H1 (cell line): Measurements from ENCODE around the gene NT5M. TPM values are rescaled to one million over a fixed set of nuclear protein-coding genes. Genes with fewer than 3 reads are reported as not detected.

Experiments
- CTCF ChIA-PET: fragments of 300-600 bp; sonication (Branson Sonifier 250); formaldehyde crosslinking; loops from one replicate; lab custom pipeline; 2021; ENCODE audit not compliant: partially characterized antibody; lab: Charles Lee
- POLR2A ChIA-PET: fragments of 300-600 bp; sonication (Branson Sonifier 250); formaldehyde crosslinking; loops from one replicate; lab custom pipeline; 2021; ENCODE audit warnings: inconsistent platforms; ENCODE audit not compliant: partially characterized antibody; lab: Charles Lee
- DNase-seq, 2 experiments: peaks; one replicate each; pipeline versions ENCODE4 v3.0.0 to v3.0.0-alpha.2; 2010 to 2022; ENCODE audit warnings: low spot score in 2 of 2, low read depth in 1 of 2, mixed read lengths in 1 of 2
- FAIRE-seq: peaks from 2 replicates; lab custom pipeline; 2011; peaks lifted over from hg19 to GRCh38; lab: Jason Lieb, UNC
- H2AFZ ChIP-seq: 2 replicates; pipeline ENCODE4 v1.8.1; 2012; ENCODE audit warnings: low read length, inconsistent platforms
- H2AK5ac ChIP-seq: 2 replicates; pipeline ENCODE4 v1.6.1; 2013; ENCODE audit warnings: low read depth, low read length
- H2BK120ac ChIP-seq: replicated peaks from 2 replicates; pipeline ENCODE3; 2013; ENCODE audit warnings: low read depth, low read length, inconsistent platforms
- H2BK12ac ChIP-seq: 2 replicates; pipeline ENCODE4 v1.6.1; 2013; ENCODE audit warnings: low read depth, low read length
- H2BK15ac ChIP-seq: 2 replicates; pipeline ENCODE4 v1.6.1; 2013; ENCODE audit warnings: low read length
- H2BK20ac ChIP-seq: 2 replicates; pipeline ENCODE4 v1.6.1; 2013; ENCODE audit warnings: low read length
- H2BK5ac ChIP-seq: 2 replicates; pipeline ENCODE4 v1.6.1; 2013; ENCODE audit warnings: low read depth, low read length
- H3K14ac ChIP-seq: 2 replicates; pipeline ENCODE4 v1.6.1; 2013; ENCODE audit warnings: inconsistent platforms; ENCODE audit not compliant: insufficient read length
- H3K18ac ChIP-seq: 2 replicates; pipeline ENCODE4 v1.6.1; 2013; ENCODE audit warnings: low read length; ENCODE audit errors: extremely low read depth
- H3K23ac ChIP-seq: 2 replicates; pipeline ENCODE4 v1.6.1; 2013; ENCODE audit warnings: inconsistent platforms; ENCODE audit not compliant: insufficient read length
- H3K23me2 ChIP-seq: 2 replicates; pipeline ENCODE4 v1.6.1; 2013; ENCODE audit warnings: low read depth, low read length
- H3K27ac ChIP-seq: 2 replicates; pipeline ENCODE4 v1.6.1; 2011; ENCODE audit warnings: low read depth, low read length, inconsistent platforms
- H3K27me3 ChIP-seq, 4 experiments: replicated peaks in 1 of 4; 1 replicate in 1 of 4; 2 replicates in 3 of 4; pipeline versions ENCODE4 v1.6.1 to v1.8.1; 2011 to 2013; ENCODE audit warnings: low read length in 3 of 4, mild to moderate bottlenecking in 3 of 4, inconsistent platforms in 2 of 4, mixed read lengths in 2 of 4, moderate library complexity in 1 of 4; ENCODE audit not compliant: control insufficient read depth in 3 of 4, insufficient read depth in 3 of 4; ENCODE audit errors: extremely low read depth in 1 of 4
- H3K36me3 ChIP-seq, 4 experiments: 2 replicates each; pipeline versions ENCODE4 v1.6.1 to v1.8.1; 2011 to 2013; ENCODE audit warnings: mild to moderate bottlenecking in 4 of 4, low read length in 3 of 4, moderate library complexity in 2 of 4, control low read depth in 1 of 4, inconsistent platforms in 1 of 4; ENCODE audit not compliant: insufficient read depth in 4 of 4, control insufficient read depth in 2 of 4
- H3K4ac ChIP-seq: replicated peaks from 2 replicates; pipeline ENCODE3; 2013; ENCODE audit warnings: low read length, low read depth, mixed read lengths, inconsistent platforms; ENCODE audit not compliant: insufficient read length
- H3K4me1 ChIP-seq, 4 experiments: replicated peaks in 1 of 4; 1 replicate in 1 of 4; 2 replicates in 3 of 4; pipeline versions ENCODE4 v1.6.1 to v1.8.1; 2011 to 2013; ENCODE audit warnings: low read length in 3 of 4, inconsistent platforms in 2 of 4, mixed read lengths in 1 of 4; ENCODE audit not compliant: insufficient read depth in 4 of 4, control insufficient read depth in 3 of 4
- H3K4me2 ChIP-seq, 2 experiments: 2 replicates each; pipeline versions ENCODE4 v1.6.1 to v1.8.1; 2011 to 2013; ENCODE audit warnings: low read depth in 2 of 2, low read length in 2 of 2, control low read depth in 1 of 2, inconsistent platforms in 1 of 2, mild to moderate bottlenecking in 1 of 2; ENCODE audit not compliant: insufficient read depth in 1 of 2
- H3K4me3 ChIP-seq, 4 experiments: fragments of 200-600, 300-600 bp in 1 of 4; sonication (generic), shearing (Covaris generic), sonication (Bioruptor Twin) in 1 of 4; 2 replicates each; pipeline versions ENCODE4 v1.5.1 to v1.8.1; 2011 to 2016; ENCODE audit warnings: low read length in 4 of 4, low read depth in 3 of 4, control low read depth in 2 of 4, inconsistent platforms in 2 of 4, mild to moderate bottlenecking in 2 of 4, mixed read lengths in 1 of 4, moderate library complexity in 1 of 4; ENCODE audit not compliant: insufficient read depth in 2 of 4; ENCODE audit errors: extremely low read depth in 1 of 4
- H3K56ac ChIP-seq: replicated peaks from 2 replicates; pipeline ENCODE3; 2013; ENCODE audit warnings: low read depth, mild to moderate bottlenecking, mixed read lengths, low read length, inconsistent platforms; ENCODE audit not compliant: insufficient read length
- H3K79me1 ChIP-seq: 2 replicates; pipeline ENCODE4 v1.6.1; 2013; ENCODE audit warnings: low read depth, low read length, control low read depth
- H3K79me2 ChIP-seq, 2 experiments: 2 replicates each; pipeline versions ENCODE4 v1.6.1 to v1.8.1; 2012 to 2013; ENCODE audit warnings: low read length in 2 of 2, mild to moderate bottlenecking in 2 of 2, inconsistent platforms in 1 of 2; ENCODE audit not compliant: insufficient read depth in 2 of 2, control insufficient read depth in 1 of 2
- H3K9ac ChIP-seq, 4 experiments: replicated peaks in 1 of 4; 1 replicate in 1 of 4; 2 replicates in 3 of 4; pipeline versions ENCODE4 v1.6.1 to v1.8.1; 2011 to 2013; ENCODE audit warnings: low read depth in 3 of 4, low read length in 3 of 4, control low read depth in 2 of 4, mild to moderate bottlenecking in 2 of 4, moderate library complexity in 2 of 4, inconsistent platforms in 1 of 4; ENCODE audit errors: extremely low read depth in 1 of 4
- H3K9me3 ChIP-seq, 2 experiments: 2 replicates each; pipeline versions ENCODE4 v1.6.1 to v1.8.1; 2012 to 2013; ENCODE audit warnings: mild to moderate bottlenecking in 2 of 2, moderate library complexity in 2 of 2, control low read depth in 1 of 2, inconsistent platforms in 1 of 2, low read depth in 1 of 2, low read length in 1 of 2, mixed read lengths in 1 of 2; ENCODE audit not compliant: insufficient read depth in 2 of 2
- H4K20me1 ChIP-seq, 2 experiments: replicated peaks in 1 of 2; 2 replicates each; pipeline versions ENCODE3 to v1.8.1; 2011 to 2013; ENCODE audit warnings: inconsistent platforms in 2 of 2, low read length in 2 of 2, mild to moderate bottlenecking in 1 of 2; ENCODE audit not compliant: insufficient read depth in 2 of 2, control insufficient read depth in 1 of 2
- H4K5ac ChIP-seq: 2 replicates; pipeline ENCODE4 v1.6.1; 2013; ENCODE audit warnings: low read length, low read depth, mixed read lengths, inconsistent platforms; ENCODE audit not compliant: insufficient read length
- H4K8ac ChIP-seq: 2 replicates; pipeline ENCODE4 v1.8.0; 2013; ENCODE audit warnings: mild to moderate bottlenecking, moderate library complexity, low read length, inconsistent platforms; ENCODE audit not compliant: insufficient read depth; ENCODE audit errors: extremely low read depth
- H4K91ac ChIP-seq: replicated peaks from 2 replicates; pipeline ENCODE3; 2013; ENCODE audit warnings: low read length, mixed read lengths, inconsistent platforms; ENCODE audit not compliant: insufficient read length
- ATF2 ChIP-seq: IDR thresholded peaks from 2 replicates; pipeline ENCODE4 v1.6.1; 2012; ENCODE audit warnings: low read length, inconsistent platforms
- BCL11A ChIP-seq, 2 experiments: IDR thresholded peaks; one replicate each; pipeline ENCODE4 v1.6.1; 2011; ENCODE audit warnings: low read depth in 2 of 2, low read length in 2 of 2, mild to moderate bottlenecking in 2 of 2
- CBX8 ChIP-seq: fragments of 300-800, 300-1000 bp; sonication (generic); IDR thresholded peaks from 2 replicates; pipeline ENCODE4 v1.7.1; 2016; ENCODE audit warnings: low read depth, low read length, borderline replicate concordance
- CTCF ChIP-seq, 3 experiments: IDR thresholded peaks; 1 replicate in 2 of 3; 2 replicates in 1 of 3; pipeline versions ENCODE4 v1.5.1 to v1.6.1; 2011; ENCODE audit warnings: low read length in 3 of 3, mild to moderate bottlenecking in 3 of 3, inconsistent platforms in 2 of 3, low read depth in 1 of 3, moderate library complexity in 1 of 3; ENCODE audit not compliant: insufficient read depth in 1 of 3; ENCODE audit errors: control extremely low read depth in 1 of 3
- SP4 ChIP-seq: IDR thresholded peaks from 2 replicates; pipeline ENCODE4 v1.6.1; 2012; ENCODE audit warnings: low read length, inconsistent platforms
- SRF ChIP-seq: IDR thresholded peaks from 2 replicates; pipeline ENCODE4 v1.6.1; 2011; ENCODE audit warnings: mild to moderate bottlenecking, low read depth, low read length, moderate library complexity
- WGBS, 2 experiments: shearing (Covaris generic) in 1 of 2; methylation state at CpG; one replicate each; pipeline versions ENCODE4 v1.1.6 to v1.1.7; 2013 to 2015; ENCODE audit warnings: low lambda C conversion rate in 2 of 2, mixed read lengths in 2 of 2, inconsistent platforms in 1 of 2, low coverage in 1 of 2, missing lambda C conversion rate in 1 of 2; ENCODE audit not compliant: insufficient replicate concordance in 2 of 2, insufficient coverage in 1 of 2, insufficient read length in 1 of 2; ENCODE audit errors: extremely low coverage in 1 of 2, missing lambda C conversion rate in 1 of 2; 5-methylcytosine and 5-hydroxymethylcytosine counted together
- polyA plus RNA-seq, 7 experiments: library from polyadenylated mRNA; depleted of rRNA in 3 of 7; stranded (reverse) in 5 of 7; unstranded in 2 of 7; fragments of >200 nt in 5 of 7; fragments of 200-250 nt in 2 of 7; gene quantifications; 1 replicate in 5 of 7; 2 replicates in 1 of 7; 4 replicates in 1 of 7; pipeline versions ENCODE4 v1.2.1 to v1.2.3, GENCODE V29; 2011 to 2013; ENCODE audit warnings: missing spikeins in 2 of 7, mixed read lengths in 2 of 7
- total RNA-seq: library from RNA; stranded (reverse); fragmentation: NEBNext Ultra II Directional; extraction: Animal tissue kit (Norgen Biotek cat#: 25700); gene quantifications from 2 replicates; pipeline ENCODE4 v1.2.1, GENCODE V29; 2021

NT5M gene
- total and polyA plus RNA-seq, 2 of the 8 experiments (the other 6 are each of a cell fraction or from before 2014, with no cell fraction given): 7.6 to 18.2 TPM

- Histone ChIP-seq H4K91ac (no peak overlapping the region), H3K14ac (no peak overlapping the region), H3K9ac (no peak overlapping the region), H2BK120ac (no peak overlapping the region), H3K27ac (no peak overlapping the region), H3K27me3 (no peaks in the 10 kb centered on the region), H3K4me2 (no peak overlapping the region), H2AFZ (no peak overlapping the region), H3K23ac (no peak overlapping the region), H4K5ac (no peak overlapping the region), H2BK5ac (no peak overlapping the region), H2AK5ac (no peak overlapping the region), H2BK12ac (no peak overlapping the region), H3K56ac (no peak overlapping the region), H3K18ac (no peak overlapping the region), H3K36me3 (no peaks in the 10 kb centered on the region), H3K4me3 (no peak overlapping the region), H4K20me1 (no peaks in the 10 kb centered on the region), H3K9me3 (no peaks in the 10 kb centered on the region), H2BK15ac (no peak overlapping the region), H3K4me1 (0 out of 7 replicates have a peak, but pooled peaks cover 0 to 2% (median 0%) of the 10 kb centered on the region in 4 experiments), H3K23me2 (no peaks in the 10 kb centered on the region), H3K79me1 (no peaks in the 10 kb centered on the region), H3K79me2 (no peaks in the 10 kb centered on the region), H4K8ac (no peak overlapping the region; the same call in 1 of the 2 replicates), H3K4ac (no peak overlapping the region), H2BK20ac (no peak overlapping the region)
- ChIA-PET CTCF (interaction anchor here (0.7 to 9.2 kb wide), 12 partner anchors 10 to 275 kb away, joined by 3 to 94 read pairs (median 4); no protein-coding TSS in a partner anchor), POLR2A (interaction anchor here (1.1 kb wide), 1 partner anchor 128 kb away, joined by 3 read pairs; no protein-coding TSS in a partner anchor)
- 95% methylated on average over 22 of the region's 23 CpGs; no CpG with 5 or more reads in 1 of the 2 experiments for WGBS, 2 experiments
- FAIRE-seq: no peak
- DNase-seq: no peak
- TF ChIP-seq BCL11A (IDR thresholded peaks at IDR 0.05; ENCODE audit: low read depth in 2 of 2, low read length in 2 of 2) (no peak), ATF2 (no peak), SP4 (no peak), CTCF (IDR thresholded peaks at IDR 0.05; ENCODE audit: control extremely low read depth in 1 of 3, insufficient read depth in 1 of 3, low read depth in 1 of 3, low read length in 3 of 3) (no peak), SRF (no peak), CBX8 (no peak)
Measured at GRCh38 chr17:17366941-17367875, 64.0 kb downstream of the NT5M start.
